IPS-18a (cell line): ENCODE results near the gene CELSR3.
A peak's percentile ranks its signal among the peaks of the same experiment; 100 is the strongest.

Source experiments
- H3K27ac ChIP-seq: one replicate; pipeline ENCODE4 v1.5.1; 2013; ENCODE audit warnings: low read length
- H3K27me3 ChIP-seq: one replicate; pipeline ENCODE4 v1.6.1; 2013; ENCODE audit warnings: mild to moderate bottlenecking, low read length; ENCODE audit not compliant: control insufficient read depth, insufficient read depth
- H3K36me3 ChIP-seq: one replicate; pipeline ENCODE4 v1.6.1; 2013; ENCODE audit warnings: low read depth, low read length; ENCODE audit not compliant: control insufficient read depth
- H3K4me1 ChIP-seq: one replicate; pipeline ENCODE4 v1.6.1; 2013; ENCODE audit warnings: low read depth, low read length; ENCODE audit not compliant: control insufficient read depth
- H3K4me3 ChIP-seq: one replicate; pipeline ENCODE4 v1.5.1; 2013; ENCODE audit warnings: low read length
- H3K9ac ChIP-seq: one replicate; pipeline ENCODE4 v1.6.1; 2013; ENCODE audit warnings: mild to moderate bottlenecking, low read length, moderate library complexity
- H3K9me3 ChIP-seq: one replicate; pipeline ENCODE4 v1.6.1; 2013; ENCODE audit warnings: low read depth, low read length; ENCODE audit not compliant: control insufficient read depth

The CELSR3 gene

GRCh38 chr3:48678056-48678455 lies 15.4 kb upstream of the CELSR3 start:
- H3K36me3 ChIP-seq = peaks cover 65% of the 10 kb centered on the region
- no peaks in the 10 kb centered on the region for H3K9me3 ChIP-seq
- no peaks in the 10 kb centered on the region for H3K27me3 ChIP-seq
- H3K9ac ChIP-seq = no peak overlapping the region
- no peaks in the 10 kb centered on the region for H3K4me1 ChIP-seq
- H3K4me3 ChIP-seq = no peak overlapping the region
- H3K27ac ChIP-seq = no peak overlapping the region

DNA sequence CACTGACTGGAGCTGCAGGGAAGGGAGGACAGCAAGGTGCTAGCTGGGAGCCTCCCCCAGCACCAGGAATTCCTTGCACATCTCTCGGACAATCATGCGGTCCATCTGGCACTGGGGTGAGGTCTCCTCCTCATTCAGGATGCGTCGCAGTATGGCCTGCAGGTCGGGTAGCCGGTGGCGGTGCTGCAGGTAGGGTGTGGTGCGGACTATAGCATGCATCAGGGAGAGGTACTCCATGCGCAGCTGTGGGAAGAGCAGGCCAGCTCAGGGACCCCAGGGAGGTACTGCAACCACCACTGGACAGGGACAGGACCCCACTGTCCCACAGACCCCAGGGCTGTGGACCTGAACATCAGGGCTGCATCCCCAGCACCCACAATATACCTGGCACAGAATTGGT lies 11.8 kb upstream of the CELSR3 start:
- Histone ChIP-seq H3K9me3 (no peaks in the 10 kb centered on the region), H3K27ac (no peak overlapping the region), H3K9ac (no peak overlapping the region), H3K27me3 (no peaks in the 10 kb centered on the region), H3K4me1 (no peaks in the 10 kb centered on the region), H3K36me3 (peaks cover 40% of the 10 kb centered on the region), H3K4me3 (no peak overlapping the region)

- Histone ChIP-seq H3K27me3 (no peaks in the 10 kb centered on the region), H3K9ac (no peak overlapping the region), H3K9me3 (no peaks in the 10 kb centered on the region), H3K4me1 (no peaks in the 10 kb centered on the region), H3K4me3 (no peak overlapping the region), H3K36me3 (peaks cover 22% of the 10 kb centered on the region), H3K27ac (no peak overlapping the region)
Observed at GRCh38 chr3:48672522-48672921, 9.8 kb upstream of the CELSR3 start.

DNA sequence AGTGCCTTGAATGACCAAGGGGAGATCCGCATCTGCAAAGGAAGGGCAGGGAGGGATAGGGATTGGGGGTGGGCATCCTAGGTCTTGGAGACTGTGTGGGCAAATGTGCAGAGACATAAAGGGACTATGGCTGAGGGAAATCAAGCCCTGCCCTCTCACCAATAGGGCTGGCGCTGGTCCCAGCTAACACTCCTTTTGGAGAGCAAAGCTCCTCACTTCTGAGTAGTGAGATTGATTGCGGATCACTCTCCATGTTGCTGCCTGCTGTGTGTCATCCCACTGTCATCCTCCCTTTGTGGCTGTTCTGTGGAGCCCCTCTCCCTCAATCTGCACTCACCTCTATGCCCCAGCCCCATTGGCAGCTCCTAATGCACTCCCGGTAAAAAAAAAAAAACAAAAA lies 2.2 kb upstream of the CELSR3 start:
- Histone ChIP-seq H3K4me3 (no peak overlapping the region), H3K27ac (no peak overlapping the region), H3K9me3 (no peaks in the 10 kb centered on the region), H3K9ac (no peak overlapping the region), H3K4me1 (peaks cover 4% of the 10 kb centered on the region), H3K27me3 (no peaks in the 10 kb centered on the region), H3K36me3 (no peaks in the 10 kb centered on the region)

DNA sequence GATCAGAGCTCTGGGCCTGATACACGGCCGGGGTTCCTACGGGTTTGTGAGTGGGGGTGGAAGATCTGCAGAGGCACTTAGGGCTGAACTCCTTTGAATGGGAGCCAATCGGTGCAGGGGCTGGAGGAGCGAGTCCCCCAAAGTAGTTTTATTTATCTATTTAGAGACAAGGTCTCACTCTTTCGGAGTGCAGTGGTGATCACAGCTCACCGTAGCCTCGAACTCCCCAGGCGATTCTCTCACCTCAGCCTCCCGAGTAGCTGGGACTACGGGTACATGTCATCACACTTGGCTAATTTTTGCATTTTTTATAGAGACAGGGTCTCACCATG lies 1.6 kb upstream of the CELSR3 start:
- H3K4me3 ChIP-seq = peak overlapping the region; percentile 71
- H3K27ac ChIP-seq = no peak overlapping the region
- H3K9ac ChIP-seq = no peak overlapping the region

GRCh38 chr3:48663489-48664312 lies 1.0 kb upstream of the CELSR3 start:
- H3K27ac ChIP-seq = peak overlapping the region; percentile 78
- H3K4me3 ChIP-seq = peak overlapping the region; percentile 71
- peaks cover 4% of the 10 kb centered on the region for H3K4me1 ChIP-seq
- peaks cover 5% of the 10 kb centered on the region for H3K36me3 ChIP-seq
- peak overlapping the region; percentile 94 for H3K9ac ChIP-seq
- H3K9me3 ChIP-seq = no peaks in the 10 kb centered on the region
- H3K27me3 ChIP-seq = no peaks in the 10 kb centered on the region

More for the DNA sequence above, 1.6 kb upstream of the CELSR3 start:
- Histone ChIP-seq H3K9me3 (no peaks in the 10 kb centered on the region), H3K27me3 (no peaks in the 10 kb centered on the region), H3K36me3 (peaks cover 3% of the 10 kb centered on the region), H3K4me1 (peaks cover 4% of the 10 kb centered on the region)

GRCh38 chr3:48662145-48662752 lies 437 bp downstream of the CELSR3 start:
- H3K9me3 ChIP-seq = no peaks in the 10 kb centered on the region
- peaks cover 5% of the 10 kb centered on the region for H3K36me3 ChIP-seq
- H3K4me3 ChIP-seq = peak overlapping the region; percentile 56
- H3K4me1 ChIP-seq = peaks cover 4% of the 10 kb centered on the region
- no peaks in the 10 kb centered on the region for H3K27me3 ChIP-seq
- no peak overlapping the region for H3K9ac ChIP-seq
- H3K27ac ChIP-seq = no peak overlapping the region

DNA sequence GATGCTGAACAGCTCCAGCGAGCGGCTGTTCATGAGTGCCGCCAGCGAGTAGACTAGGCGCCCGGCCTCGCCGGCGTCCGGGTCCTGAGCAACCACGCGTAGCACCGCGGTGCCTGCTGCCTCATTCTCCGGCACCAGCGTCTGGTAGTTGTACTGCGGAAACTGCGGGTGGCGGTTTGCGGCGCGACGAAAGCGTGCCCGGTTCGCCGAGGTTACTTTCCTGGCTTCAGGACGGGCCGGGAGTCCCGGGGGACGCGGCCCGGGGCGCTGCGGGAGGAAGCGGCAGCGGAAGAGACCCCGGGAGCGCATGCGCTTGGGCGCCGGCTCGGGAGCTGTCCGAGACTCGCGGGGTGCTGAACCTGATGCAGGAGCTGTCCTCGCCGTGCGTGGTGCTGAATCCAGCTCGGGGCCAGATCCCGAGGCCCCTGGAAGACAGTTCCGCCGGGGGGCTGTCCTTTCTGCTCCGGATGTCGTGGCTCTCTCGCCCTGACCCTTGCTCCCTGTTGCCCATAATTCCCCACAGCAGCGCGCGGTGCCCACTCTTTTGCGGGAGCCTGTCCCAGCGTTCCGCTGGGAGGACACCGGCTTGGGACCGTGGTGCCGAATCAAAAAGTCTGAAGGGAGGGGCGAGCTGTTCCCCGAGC lies 1.1 kb downstream of the CELSR3 start:
- Histone ChIP-seq H3K27ac (no peak overlapping the region), H3K27me3 (no peaks in the 10 kb centered on the region), H3K4me1 (peaks cover 4% of the 10 kb centered on the region), H3K36me3 (peaks cover 5% of the 10 kb centered on the region), H3K9ac (no peak overlapping the region), H3K4me3 (peak overlapping the region; percentile 56), H3K9me3 (no peaks in the 10 kb centered on the region)

DNA sequence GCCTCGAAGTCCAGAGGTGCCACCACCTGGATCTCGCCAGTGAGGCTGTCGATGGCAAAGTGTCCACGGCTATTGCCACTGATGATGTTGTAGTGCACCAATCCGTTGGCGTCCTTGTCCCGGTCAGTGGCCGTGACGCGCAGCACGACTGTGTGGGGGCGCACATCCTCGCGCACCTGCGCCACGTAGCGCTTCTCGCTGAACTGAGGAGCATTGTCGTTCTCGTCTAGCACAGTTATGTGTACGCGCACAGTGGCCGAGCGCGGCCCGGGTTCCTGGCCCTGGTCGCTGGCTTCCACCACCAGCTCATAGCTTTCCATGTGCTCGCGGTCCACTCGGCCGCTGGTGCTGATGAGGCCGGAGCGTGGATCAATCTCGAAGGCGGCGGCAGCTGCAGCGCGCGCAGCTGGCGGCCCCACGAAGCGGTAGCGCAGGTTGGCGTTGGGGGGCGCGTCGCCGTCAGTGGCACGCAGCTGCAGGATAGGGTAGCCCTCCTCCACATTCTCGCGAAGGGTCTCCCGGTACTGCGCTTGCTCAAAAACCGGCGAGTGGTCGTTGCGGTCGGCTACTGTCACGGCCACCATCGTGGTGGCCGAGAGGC lies 1.8 kb downstream of the CELSR3 start:
- Histone ChIP-seq H3K4me3 (peak overlapping the region; percentile 56), H3K27me3 (no peaks in the 10 kb centered on the region), H3K36me3 (peaks cover 5% of the 10 kb centered on the region), H3K9ac (no peak overlapping the region), H3K4me1 (peaks cover 4% of the 10 kb centered on the region), H3K27ac (no peak overlapping the region), H3K9me3 (no peaks in the 10 kb centered on the region)

GRCh38 chr3:48656841-48657281 lies 5.8 kb downstream of the CELSR3 start:
- no peak overlapping the region for H3K27ac ChIP-seq
- no peaks in the 10 kb centered on the region for H3K9me3 ChIP-seq

DNA sequence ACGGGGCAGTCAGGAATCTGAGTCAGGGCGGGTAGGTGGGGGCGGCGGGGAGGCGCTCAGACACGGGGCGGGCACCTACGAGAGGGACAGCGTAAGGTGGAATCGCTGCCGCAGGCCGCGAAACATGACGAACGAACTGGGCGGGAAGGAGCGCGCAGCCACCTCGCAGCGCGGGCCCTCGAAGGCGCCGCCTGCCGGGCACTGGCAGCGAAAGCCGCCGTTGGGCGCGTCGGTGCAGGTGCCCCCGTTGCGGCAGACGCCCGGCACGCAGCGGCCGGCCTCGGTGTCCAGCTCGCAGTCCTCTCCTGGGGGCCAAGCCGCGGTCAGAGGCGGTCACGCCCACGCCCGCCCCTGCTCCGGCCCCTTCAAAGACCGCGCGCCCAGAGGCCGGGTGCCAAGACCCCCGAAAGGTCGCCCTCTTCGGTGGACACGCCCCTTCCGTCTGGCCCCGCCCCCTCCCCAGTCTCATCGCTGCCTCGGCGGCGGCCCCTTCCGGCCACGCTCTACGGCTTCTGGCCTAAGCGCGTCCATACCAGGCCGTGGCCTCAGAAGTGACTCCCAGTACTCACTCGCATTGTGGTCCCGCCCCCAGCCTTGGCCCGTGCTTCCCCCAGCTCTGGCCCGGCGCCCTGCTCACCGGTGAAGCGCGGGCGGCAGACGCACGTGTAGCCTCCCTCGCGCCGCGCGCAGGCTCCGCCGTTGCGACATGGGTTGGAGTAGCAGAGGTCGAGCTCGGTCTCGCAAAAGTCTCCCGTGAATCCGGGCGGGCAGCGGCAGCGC lies 6.4 kb downstream of the CELSR3 start:
- Histone ChIP-seq H3K9me3 (no peaks in the 10 kb centered on the region), H3K9ac (no peak overlapping the region), H3K4me3 (peak overlapping the region; percentile 50), H3K27me3 (no peaks in the 10 kb centered on the region), H3K27ac (no peak overlapping the region), H3K36me3 (peaks cover 13% of the 10 kb centered on the region), H3K4me1 (no peaks in the 10 kb centered on the region)

More at GRCh38 chr3:48656841-48657281, 5.8 kb downstream of the CELSR3 start:
- Histone ChIP-seq H3K4me1 (no peaks in the 10 kb centered on the region), H3K9ac (no peak overlapping the region), H3K4me3 (no peak overlapping the region), H3K27me3 (no peaks in the 10 kb centered on the region), H3K36me3 (peaks cover 12% of the 10 kb centered on the region)
